ENCODE data around the gene DNAH5. TPM values are rescaled to one million over a fixed set of nuclear protein-coding genes. Genes with fewer than 3 reads are reported as not detected.
A peak's percentile ranks its signal among the peaks of the same experiment; 100 is the strongest.
"Not testable (repeated sequence)": the region's sequence is repeated elsewhere in the genome, so short reads cannot be mapped to it uniquely, and the experiment has no call there.

The DNAH5 gene
- total RNA-seq, 1 donor from 2014 or later, result 0.13 TPM

- DNase-seq (ENCODE audit: low read depth in 2 of 2), result no peak
Observed at GRCh38 chr5:13843175-13843846, 101.2 kb downstream of the DNAH5 start.

- DNase-seq (ENCODE audit: low read depth in 2 of 2), result no peak
Observed at GRCh38 chr5:13833440-13833839, 111.0 kb downstream of the DNAH5 start.

DNA sequence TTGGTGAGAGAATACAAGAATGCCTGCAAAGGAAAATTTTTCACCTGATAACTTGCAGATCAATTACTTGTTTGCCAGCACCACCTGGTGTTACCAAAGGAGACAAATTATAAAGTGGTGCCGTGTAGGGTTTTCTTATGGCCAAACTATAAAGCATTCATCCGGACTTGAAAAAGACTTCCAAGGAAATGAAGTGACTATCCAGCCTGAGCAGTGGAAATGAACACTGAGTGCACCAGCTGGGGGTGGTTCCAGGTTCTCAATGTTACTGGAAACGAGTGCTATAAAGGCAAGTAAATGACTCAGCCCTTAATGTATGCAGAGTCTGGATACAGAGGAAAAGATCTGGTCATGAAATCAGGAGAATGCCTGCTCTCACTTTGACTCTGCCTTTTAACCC lies 113.1 kb downstream of the DNAH5 start:
- no peak for DNase-seq (ENCODE audit: low read depth in 2 of 2)

DNA sequence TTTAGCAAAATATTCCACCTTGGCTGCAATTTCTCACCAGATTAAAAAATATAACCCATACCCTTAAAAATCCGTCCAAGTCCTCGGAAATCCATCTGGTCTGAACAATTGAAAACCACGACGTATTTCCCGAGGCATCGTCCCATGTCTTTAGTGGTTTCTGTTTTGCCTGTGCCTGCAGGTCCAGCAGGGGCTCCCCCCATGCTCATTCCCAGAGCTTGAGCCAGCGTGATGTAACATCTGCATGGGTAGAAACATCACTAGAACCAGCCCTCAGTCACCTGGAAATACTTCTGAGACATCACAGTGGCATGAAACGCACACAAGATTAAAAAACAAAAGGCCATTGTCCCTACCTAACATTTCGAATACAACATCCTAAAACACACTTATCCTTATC lies 114.0 kb downstream of the DNAH5 start:
- DNase-seq (ENCODE audit: low read depth in 2 of 2), result no peak

GRCh38 chr5:13821366-13821765 lies 123.1 kb downstream of the DNAH5 start:
- no peak for DNase-seq (ENCODE audit: low read depth in 2 of 2)

DNA sequence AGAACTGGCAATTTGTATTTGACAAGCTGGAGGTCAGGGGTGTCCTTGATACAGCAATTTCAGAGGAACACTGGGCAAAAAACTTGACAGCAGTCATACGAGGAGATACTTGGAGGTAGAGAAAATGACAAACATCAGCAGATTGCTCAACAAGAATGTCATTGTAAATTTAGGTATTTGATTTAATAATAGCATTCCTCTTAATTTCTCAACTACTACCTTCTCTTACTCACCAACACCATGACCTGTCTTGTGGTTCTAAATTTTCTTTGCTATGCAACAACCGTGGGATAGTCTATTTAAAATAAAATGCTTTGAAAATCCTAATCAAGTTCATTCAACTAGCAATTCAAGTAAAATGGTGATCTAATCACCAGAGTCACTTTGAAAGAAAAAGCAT lies 128.4 kb downstream of the DNAH5 start:
- DNase-seq (ENCODE audit: low read depth in 2 of 2), result no peak

GRCh38 chr5:13814301-13814700 lies 130.2 kb downstream of the DNAH5 start:
- DNase-seq (ENCODE audit: low read depth in 2 of 2), result no peak

GRCh38 chr5:13809921-13810320 lies 134.6 kb downstream of the DNAH5 start:
- DNase-seq (ENCODE audit: low read depth in 2 of 2), result no peak

GRCh38 chr5:13804336-13804735 lies 140.2 kb downstream of the DNAH5 start:
- no peak for DNase-seq (ENCODE audit: low read depth in 2 of 2)

GRCh38 chr5:13798569-13798968 lies 145.9 kb downstream of the DNAH5 start:
- not testable (repeated sequence) for DNase-seq (ENCODE audit: low read depth in 2 of 2)

DNA sequence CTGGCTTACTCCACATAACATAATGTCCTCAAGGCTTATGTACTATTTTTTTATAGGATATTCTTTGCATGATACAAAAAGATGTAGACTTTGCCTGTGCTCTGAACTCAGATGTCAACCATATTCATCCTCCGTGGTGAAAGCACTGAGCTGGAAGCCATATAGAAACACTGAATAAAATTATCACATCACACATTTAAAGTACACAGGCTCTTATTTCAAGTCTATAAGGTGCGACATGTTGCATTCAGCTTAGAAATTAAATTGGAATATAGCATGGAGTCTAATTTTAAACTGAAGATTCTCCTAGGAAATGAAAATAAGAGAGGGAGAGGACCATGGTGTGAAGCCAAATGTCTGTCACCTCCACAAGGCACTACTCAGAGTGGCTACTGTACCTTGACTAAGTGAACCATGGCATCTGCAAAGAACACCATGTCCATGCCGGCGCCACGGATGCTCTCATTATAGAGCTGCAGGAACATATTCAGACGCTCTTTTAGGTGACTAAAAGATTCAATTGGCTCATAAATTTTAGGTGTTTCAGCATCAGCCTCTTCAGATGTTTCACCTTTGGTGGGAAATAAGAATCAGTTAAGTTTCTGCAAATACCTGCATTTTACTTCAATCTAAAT lies 158.6 kb downstream of the DNAH5 start:
- DNase-seq (ENCODE audit: low read depth in 2 of 2), result no peak

DNA sequence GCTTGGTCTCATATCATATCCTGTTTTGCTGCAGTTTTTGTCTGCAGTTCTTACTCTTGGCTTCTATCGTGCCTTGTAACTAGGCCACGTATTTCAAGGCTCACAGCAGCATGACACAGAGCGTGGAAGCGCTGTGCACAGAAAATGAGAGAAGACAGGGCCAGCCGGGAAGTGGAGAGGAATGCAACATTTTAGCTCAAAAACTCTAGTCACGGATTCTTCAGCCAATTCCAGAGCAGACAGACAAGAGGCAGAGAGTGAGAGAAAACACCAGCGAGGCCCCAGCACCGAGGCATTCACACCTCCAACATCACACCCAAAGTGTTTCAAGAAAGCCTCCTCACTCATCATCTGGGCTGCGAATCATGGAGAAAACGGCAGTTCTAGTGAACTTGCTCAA lies 160.8 kb downstream of the DNAH5 start:
- DNase-seq (ENCODE audit: low read depth in 2 of 2), result no peak

DNA sequence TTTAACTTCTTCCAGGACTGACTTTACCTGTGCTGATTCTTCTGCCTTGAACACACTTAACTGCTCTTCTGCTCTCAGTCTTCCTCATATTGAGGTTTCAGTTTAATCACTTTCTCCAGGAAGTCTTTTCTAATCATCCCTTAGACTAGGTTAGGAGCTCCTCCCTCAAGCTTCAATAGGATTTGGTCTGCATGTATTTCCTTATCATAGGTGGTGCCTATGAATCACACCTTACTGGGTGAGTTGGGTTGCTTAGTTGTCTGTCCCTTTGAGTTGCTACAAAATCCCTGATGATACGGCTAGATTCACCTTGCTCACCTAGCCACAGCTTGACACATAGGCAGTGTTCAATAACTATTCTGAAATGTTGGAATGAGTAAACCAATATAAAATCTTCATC lies 164.4 kb downstream of the DNAH5 start:
- DNase-seq (ENCODE audit: low read depth in 2 of 2), result no peak

GRCh38 chr5:13773649-13774048 lies 170.8 kb downstream of the DNAH5 start:
- no peak for DNase-seq (ENCODE audit: low read depth in 2 of 2)

GRCh38 chr5:13771011-13771571 lies 173.4 kb downstream of the DNAH5 start:
- no peak for DNase-seq (ENCODE audit: low read depth in 2 of 2)

GRCh38 chr5:13766236-13766635 lies 178.3 kb downstream of the DNAH5 start:
- no peak for DNase-seq (ENCODE audit: low read depth in 2 of 2)

DNA sequence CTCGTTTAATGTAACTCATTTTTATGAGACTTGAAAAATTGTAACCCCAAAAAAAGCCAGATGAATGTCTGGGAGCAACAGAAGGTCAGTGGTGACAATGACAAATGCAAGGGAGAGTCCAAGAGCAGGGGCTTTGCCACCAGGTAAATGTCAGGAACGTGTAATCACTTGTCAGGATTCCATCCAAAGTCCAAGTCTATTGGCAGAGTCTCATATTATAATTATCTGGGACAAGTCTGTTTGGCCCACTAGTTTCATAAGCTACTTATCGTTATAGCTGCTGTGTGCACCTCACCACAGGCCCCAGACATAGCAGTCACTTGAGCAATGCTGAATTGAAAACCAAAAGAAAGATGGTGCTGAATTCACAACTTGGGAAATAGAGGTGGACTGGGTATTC lies 180.8 kb downstream of the DNAH5 start:
- DNase-seq (ENCODE audit: low read depth in 2 of 2), result no peak

DNA sequence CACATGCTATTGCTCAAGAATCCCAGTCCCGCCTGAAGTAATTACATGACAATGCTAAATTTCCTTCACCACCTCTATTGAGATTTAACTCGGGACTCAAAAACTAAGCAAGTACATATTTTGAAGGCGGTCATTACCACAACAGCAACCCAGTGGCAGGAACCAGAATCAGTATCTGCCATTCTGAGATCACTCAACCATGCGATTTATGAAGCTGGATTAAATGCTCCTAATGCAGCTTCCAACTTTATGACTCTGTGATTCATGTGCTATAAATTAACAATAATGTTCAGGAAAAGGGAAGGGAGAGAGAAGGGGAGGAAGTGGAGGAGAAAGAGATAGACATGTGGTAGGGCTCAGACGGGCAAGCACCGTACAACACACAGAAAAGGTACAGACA lies 194.7 kb downstream of the DNAH5 start:
- no peak for DNase-seq (ENCODE audit: low read depth in 2 of 2)

- DNase-seq (ENCODE audit: low read depth in 2 of 2), result peak in 1 of 2 donors; percentile 26
Observed at GRCh38 chr5:13746026-13746425, 198.5 kb downstream of the DNAH5 start.

GRCh38 chr5:13745508-13745907 lies 199.0 kb downstream of the DNAH5 start:
- peak; percentile 26 to 58 for DNase-seq (ENCODE audit: low read depth in 2 of 2)

GRCh38 chr5:13740471-13740870 lies 204.0 kb downstream of the DNAH5 start:
- DNase-seq (ENCODE audit: low read depth in 2 of 2), result no peak

- DNase-seq (ENCODE audit: low read depth in 2 of 2), result no peak
Observed at GRCh38 chr5:13739479-13739878, 205.0 kb downstream of the DNAH5 start.

GRCh38 chr5:13735691-13736090 lies 208.8 kb downstream of the DNAH5 start:
- no peak for DNase-seq (ENCODE audit: low read depth in 2 of 2)

Measured in dermis microvascular lymphatic vessel endothelial cell (primary cell).